GM12878 (cell line): ENCODE data around the gene RGS14. TPM values are rescaled to one million over a fixed set of nuclear protein-coding genes. Genes with fewer than 3 reads are reported as not detected.

Source experiments
- CBX3 ChIP-seq: fragments of 200-600 bp; sonication (generic); IDR thresholded peaks from 2 replicates; pipeline ENCODE4 v1.6.1; 2016; ENCODE audit warnings: low read depth, borderline replicate concordance
- CHD4 ChIP-seq: fragments of 200-600 bp; sonication (generic); IDR thresholded peaks from 2 replicates; pipeline ENCODE4 v1.6.1; 2016; ENCODE audit warnings: mild to moderate bottlenecking
- EGR1 ChIP-seq, 2 experiments: IDR thresholded peaks; 1 replicate in 1 of 2; 2 replicates in 1 of 2; pipeline ENCODE4 v1.6.1; 2011 to 2012; ENCODE audit warnings: low read depth in 2 of 2, low read length in 2 of 2, borderline replicate concordance in 1 of 2, mild to moderate bottlenecking in 1 of 2, moderate library complexity in 1 of 2
- HSF1 ChIP-seq: fragments of 150-350 bp; IDR thresholded peaks from 2 replicates; pipeline ENCODE4 v1.6.1; 2014; ENCODE audit warnings: mild to moderate bottlenecking, low read depth, low read length
- IRF5 ChIP-seq: fragments of 450-650 bp; IDR thresholded peaks from 2 replicates; pipeline ENCODE4 v1.6.1; 2017; ENCODE audit warnings: borderline replicate concordance
- MTA2 ChIP-seq: fragments of 450-650 bp; IDR thresholded peaks from 2 replicates; pipeline ENCODE4 v1.6.1; 2016; ENCODE audit warnings: low read depth, mild to moderate bottlenecking, moderate library complexity
- NRF1 ChIP-seq: conservative IDR thresholded peaks from 2 replicates; pipeline ENCODE4 v1.6.1; 2011; ENCODE audit warnings: mild to moderate bottlenecking, low read depth, low read length, improper control_type of control experiment
- REST ChIP-seq: IDR thresholded peaks from 2 replicates; pipeline ENCODE4 v1.6.1; 2012; ENCODE audit warnings: mild to moderate bottlenecking, low read depth, low read length
- RFX5 ChIP-seq: IDR thresholded peaks from 2 replicates; pipeline ENCODE4 v1.6.1; 2011; ENCODE audit warnings: low read depth, low read length, improper control_type of control experiment
- RUNX3 ChIP-seq: IDR thresholded peaks from 2 replicates; pipeline ENCODE4 v1.6.1; 2012; ENCODE audit warnings: low read length, inconsistent platforms
- SIX5 ChIP-seq: IDR thresholded peaks from 2 replicates; pipeline ENCODE4 v1.6.1; 2011; ENCODE audit warnings: mild to moderate bottlenecking, low read depth, low read length, moderate library complexity; ENCODE audit not compliant: severe bottlenecking
- SMAD5 ChIP-seq: IDR thresholded peaks from 2 replicates; pipeline ENCODE4 v1.6.1; 2016; ENCODE audit warnings: antibody characterized with exemption, low read depth
- SP1 ChIP-seq: IDR thresholded peaks from one replicate; pipeline ENCODE4 v1.6.1; 2011; ENCODE audit warnings: low read depth, low read length
- SREBF2 ChIP-seq: IDR thresholded peaks from 2 replicates; pipeline ENCODE4 v1.6.1; 2012; ENCODE audit warnings: mild to moderate bottlenecking, low read length
- ZNF217 ChIP-seq: fragments of 450-650 bp; IDR thresholded peaks from 2 replicates; pipeline ENCODE4 v1.6.1; 2017; ENCODE audit warnings: antibody characterized with exemption, mild to moderate bottlenecking
- ZNF24 ChIP-seq: fragments of 450-650 bp; IDR thresholded peaks from 2 replicates; pipeline ENCODE4 v1.6.1; 2017; ENCODE audit warnings: antibody characterized with exemption, mild to moderate bottlenecking
- ZNF687 ChIP-seq: fragments of 450-650 bp; IDR thresholded peaks from 2 replicates; pipeline ENCODE4 v1.6.1; 2017; ENCODE audit warnings: mild to moderate bottlenecking, moderate library complexity
- polyA plus RNA-seq, 11 experiments: library from polyadenylated mRNA; depleted of rRNA in 4 of 11; unstranded in 6 of 11; stranded (reverse) in 5 of 11; fragments of >200 nt; fragmentation: Nextera tagmentation in 4 of 11; fragmentation: Illumina TruSeq in 1 of 11; extraction: Ambion mirVana in 4 of 11; extraction: Trizol in 1 of 11; gene quantifications; 1 replicate in 1 of 11; 2 replicates in 10 of 11; pipeline versions ENCODE4 v1.2.1 to v1.2.3, GENCODE V29; 2011 to 2016; ENCODE audit warnings: inconsistent platforms in 2 of 11, missing spikeins in 2 of 11, low read depth in 1 of 11
- total RNA-seq, 4 experiments: library from RNA; depleted of rRNA in 3 of 4; stranded (reverse); fragments of >200 nt in 3 of 4; fragmentation: Illumina TruSeq in 1 of 4; extraction: Trizol in 1 of 4; gene quantifications; 2 replicates each; pipeline versions ENCODE4 v1.2.1 to v1.2.3, GENCODE V29; 2013 to 2021

RGS14 gene
- total and polyA plus RNA-seq, 10 of the 15 experiments (the other 5 are each of a cell fraction or from before 2014, with no cell fraction given), result 0.19 to 88.7 (median 54.8) TPM

- no peak for TF ChIP-seq SIX5
- no peak for TF ChIP-seq CBX3
- TF ChIP-seq HSF1, result no peak
- no peak for TF ChIP-seq CHD4
- no peak for TF ChIP-seq EGR1 (IDR thresholded peaks at IDR 0.05; ENCODE audit: borderline replicate concordance in 1 of 2, low read depth in 2 of 2, low read length in 2 of 2)
- no peak for TF ChIP-seq RUNX3
- TF ChIP-seq REST, result no peak
- peak; percentile 78 for TF ChIP-seq ZNF687
- TF ChIP-seq SP1, result no peak
- no peak for TF ChIP-seq ZNF217
- no peak for TF ChIP-seq ZNF24
- TF ChIP-seq SREBF2, result no peak
- TF ChIP-seq RFX5, result no peak; the same call in 1 of the 2 replicates
- TF ChIP-seq IRF5, result no peak
- no peak for TF ChIP-seq MTA2
- TF ChIP-seq SMAD5, result no peak
- TF ChIP-seq NRF1, result no peak
Observed at GRCh38 chr5:177390363-177391300, 32.9 kb downstream of the RGS14 start (continued).
